ENCODE data around the gene HACD2.

HACD2 gene

GRCh38 chr3:123627673-123628670, 43.1 kb upstream of the HACD2 start:
- H3K4me1 ChIP-seq (ENCODE audit: low read length): no peaks in the 10 kb centered on the region
- H3K4me2 ChIP-seq (ENCODE audit: low read depth, low read length): no peak overlapping the region
- no peak overlapping the region for H3K4me3 ChIP-seq (ENCODE audit: low read length)
- no peaks in the 10 kb centered on the region for H4K20me1 ChIP-seq (ENCODE audit: insufficient read depth, low read length)
- no peaks in the 10 kb centered on the region for H3K27me3 ChIP-seq (replicated peaks; ENCODE audit: insufficient read depth, low read length)
- TF ChIP-seq EZH2 (optimal IDR thresholded peaks at IDR 0.05; ENCODE audit: low read depth, low read length) (no peak), CTCF (IDR thresholded peaks at IDR 0.05; ENCODE audit: low read length) (no peak), EZH2phosphoT487 (IDR thresholded peaks at IDR 0.05; ENCODE audit: low read length) (no peak)
- no peaks in the 10 kb centered on the region for H3K9me3 ChIP-seq (replicated peaks; ENCODE audit: insufficient read depth, low read length)
- no peaks in the 10 kb centered on the region for H3K36me3 ChIP-seq (replicated peaks; ENCODE audit: insufficient read depth, low read length)
- no peak overlapping the region for H3K9ac ChIP-seq (ENCODE audit: low read length)
- no peak overlapping the region for H3K27ac ChIP-seq (ENCODE audit: low read length)
- no peak overlapping the region for H2AFZ ChIP-seq (ENCODE audit: low read length)
- H3K79me2 ChIP-seq (ENCODE audit: low read length): no peaks in the 10 kb centered on the region
- no peaks in the 10 kb centered on the region for H3K9me2 ChIP-seq (replicated peaks; ENCODE audit: insufficient read depth, low read length)
- H3F3A ChIP-seq (ENCODE audit: insufficient read depth, low read length): no peaks in the 10 kb centered on the region
- DNase-seq: no peak

- Histone ChIP-seq H3K27me3 (replicated peaks; ENCODE audit: insufficient read depth, low read length) (no peaks in the 10 kb centered on the region), H3K36me3 (replicated peaks; ENCODE audit: insufficient read depth, low read length) (no peaks in the 10 kb centered on the region)
- no peak for TF ChIP-seq EZH2phosphoT487 (IDR thresholded peaks at IDR 0.05; ENCODE audit: low read length)
- no peak for TF ChIP-seq CTCF (IDR thresholded peaks at IDR 0.05; ENCODE audit: low read length)
- TF ChIP-seq EZH2 (optimal IDR thresholded peaks at IDR 0.05; ENCODE audit: low read depth, low read length): no peak
Observed at GRCh38 chr3:123626881-123627280, 42.0 kb upstream of the HACD2 start.

GRCh38 chr3:123624302-123624701, 39.4 kb upstream of the HACD2 start:
- Histone ChIP-seq H3K9ac (ENCODE audit: low read length) (no peak overlapping the region), H3K9me2 (replicated peaks; ENCODE audit: insufficient read depth, low read length) (no peaks in the 10 kb centered on the region), H3K79me2 (ENCODE audit: low read length) (no peaks in the 10 kb centered on the region), H3K27ac (ENCODE audit: low read length) (no peak overlapping the region), H3K4me3 (ENCODE audit: low read length) (no peak overlapping the region), H4K20me1 (ENCODE audit: insufficient read depth, low read length) (no peaks in the 10 kb centered on the region), H3K4me2 (ENCODE audit: low read depth, low read length) (no peak overlapping the region), H2AFZ (ENCODE audit: low read length) (no peak overlapping the region), H3K9me3 (replicated peaks; ENCODE audit: insufficient read depth, low read length) (no peaks in the 10 kb centered on the region), H3K36me3 (replicated peaks; ENCODE audit: insufficient read depth, low read length) (no peaks in the 10 kb centered on the region), H3K27me3 (replicated peaks; ENCODE audit: insufficient read depth, low read length) (no peaks in the 10 kb centered on the region), H3F3A (ENCODE audit: insufficient read depth, low read length) (no peaks in the 10 kb centered on the region), H3K4me1 (ENCODE audit: low read length) (no peaks in the 10 kb centered on the region)
- DNase-seq: no peak
- no peak for TF ChIP-seq EZH2phosphoT487 (IDR thresholded peaks at IDR 0.05; ENCODE audit: low read length)

More at GRCh38 chr3:123626881-123627280, 42.0 kb upstream of the HACD2 start:
- Histone ChIP-seq H3K27ac (ENCODE audit: low read length) (no peak overlapping the region), H2AFZ (ENCODE audit: low read length) (no peak overlapping the region), H3K9me2 (replicated peaks; ENCODE audit: insufficient read depth, low read length) (no peaks in the 10 kb centered on the region), H4K20me1 (ENCODE audit: insufficient read depth, low read length) (no peaks in the 10 kb centered on the region), H3K79me2 (ENCODE audit: low read length) (no peaks in the 10 kb centered on the region), H3K9ac (ENCODE audit: low read length) (no peak overlapping the region), H3K4me3 (ENCODE audit: low read length) (no peak overlapping the region), H3K4me2 (ENCODE audit: low read depth, low read length) (no peak overlapping the region), H3K4me1 (ENCODE audit: low read length) (no peaks in the 10 kb centered on the region), H3K9me3 (replicated peaks; ENCODE audit: insufficient read depth, low read length) (no peaks in the 10 kb centered on the region), H3F3A (ENCODE audit: insufficient read depth, low read length) (no peaks in the 10 kb centered on the region)
- DNase-seq: no peak
